ENCODE measurements around the gene TTN.

Gene TTN

GRCh38 chr2:178480227-178481181, 326.7 kb downstream of the TTN start, which contains the start of gene PLEKHA3:
TSS of gene PLEKHA3 (plus strand) at chr2:178480457. CDS start at chr2:178480870, 413 bp downstream.
- DNase-seq, result peak; percentile 81 to 86

DNA sequence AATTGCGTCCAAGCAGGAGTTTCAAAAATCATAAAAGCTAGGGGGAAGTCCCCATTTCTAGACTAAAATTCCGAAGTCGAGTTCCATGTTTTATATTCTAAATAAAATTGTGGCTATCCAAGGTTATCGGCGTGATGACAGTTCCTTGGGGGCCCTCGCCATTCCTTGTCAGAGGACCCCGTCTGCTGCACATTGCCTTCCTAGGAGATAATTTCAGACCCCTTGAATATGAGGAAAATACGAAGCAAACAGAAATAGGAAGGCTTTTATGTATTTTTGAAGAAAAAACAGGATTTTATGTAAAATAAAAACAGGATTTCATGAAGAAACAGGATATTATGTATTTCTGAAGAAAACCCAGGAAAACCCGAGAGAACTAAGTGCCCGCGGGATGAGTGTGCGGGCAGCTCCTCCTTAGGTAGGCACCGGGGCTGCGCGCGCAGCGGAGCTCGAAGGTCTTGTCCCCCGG, 327.4 kb downstream of the TTN start:
- no peak for DNase-seq

DNA sequence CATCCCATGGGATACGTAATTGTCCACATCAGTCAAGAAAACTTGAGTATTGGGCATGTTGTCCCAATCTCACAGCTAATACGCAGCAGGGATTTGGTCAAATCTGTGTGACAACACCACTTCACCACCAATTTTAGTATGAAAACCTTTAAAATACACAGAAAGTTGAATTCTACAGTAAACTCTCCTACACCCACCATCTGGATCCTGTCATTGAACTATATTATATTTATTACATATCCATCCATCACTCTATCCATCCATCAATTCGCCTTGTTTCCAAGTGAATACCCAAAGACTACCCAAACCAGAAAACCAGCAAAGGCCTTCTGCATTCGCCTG, 328.0 kb downstream of the TTN start:
- DNase-seq, result no peak

- peak; percentile 76 to 82 for DNase-seq
Observed at GRCh38 chr2:178478439-178479274, 328.6 kb downstream of the TTN start, which contains the start of gene FKBP7. TSS of gene FKBP7 (minus strand) at chr2:178478600. CDS start at chr2:178478499, 101 bp downstream.

- DNase-seq, result peak; percentile 14 to 16
Observed at GRCh38 chr2:178478130-178478438, 329.1 kb downstream of the TTN start.

DNA sequence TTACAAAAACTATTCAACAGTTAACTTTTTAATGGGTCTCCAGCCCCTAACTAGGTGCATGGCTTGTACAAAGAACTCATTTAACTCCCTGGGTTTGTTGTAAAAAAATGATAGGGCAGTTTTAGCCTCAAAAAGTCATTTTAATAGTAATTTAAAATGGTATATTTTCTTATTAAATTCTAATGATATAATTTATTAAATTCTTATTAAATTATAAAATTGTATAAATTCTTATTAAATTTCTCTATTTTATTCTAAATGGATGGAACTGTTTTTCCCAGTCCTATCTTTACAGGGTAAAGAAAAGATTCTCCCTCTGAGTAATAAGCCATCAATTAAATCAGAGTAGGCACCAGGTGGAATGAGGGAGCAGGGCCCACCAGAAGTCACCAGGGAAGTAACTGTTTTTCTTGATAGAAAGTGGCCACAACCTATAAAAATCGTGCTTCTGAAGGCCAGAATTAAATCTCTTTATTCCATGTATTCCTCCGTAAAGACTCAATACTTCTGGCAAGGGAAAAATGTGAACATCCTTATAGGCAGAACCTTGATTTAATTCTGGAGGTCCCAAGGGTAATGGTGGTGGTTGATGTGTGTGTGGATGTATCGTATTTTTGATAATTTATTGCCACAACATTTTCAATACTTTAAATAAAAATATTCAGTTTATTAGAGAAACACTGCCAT, 329.6 kb downstream of the TTN start:
- no peak for DNase-seq

- DNase-seq, result no peak
Observed at GRCh38 chr2:178476477-178476876, 330.7 kb downstream of the TTN start.
